HUDEP-2 (cell line): ENCODE results near the gene PDE8B.
"Not testable (repeated sequence)": the region's sequence is repeated elsewhere in the genome, so short reads cannot be mapped to it uniquely, and the experiment has no call there.

Experiments
- DNase-seq, 76 experiments: peaks; one replicate each; lab custom pipeline; 2025; ENCODE audit not compliant: unreplicated experiment in 76 of 76; lab: John Stamatoyannopoulos, UW

PDE8B gene

DNA sequence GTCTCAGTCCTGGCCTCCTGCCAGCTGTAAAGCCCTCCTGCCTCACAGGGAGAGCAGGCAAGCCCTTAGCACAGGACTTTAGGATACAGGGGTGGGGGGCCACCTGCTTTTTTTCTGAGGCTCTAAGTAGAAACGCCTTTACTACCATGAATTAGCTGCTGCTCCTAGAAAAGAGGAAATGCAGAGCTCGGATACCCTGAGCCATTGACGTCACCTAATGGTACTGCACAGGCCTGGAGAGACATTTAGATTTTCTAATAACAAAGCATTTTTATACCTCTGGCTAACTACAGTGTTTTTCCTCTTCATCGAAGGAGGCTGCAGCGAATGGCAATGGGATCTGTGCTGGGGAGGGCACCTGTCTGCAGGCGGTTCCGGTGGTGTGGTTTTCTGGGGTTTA, 144.6 kb downstream of the PDE8B start:
- DNase-seq = no peak

DNA sequence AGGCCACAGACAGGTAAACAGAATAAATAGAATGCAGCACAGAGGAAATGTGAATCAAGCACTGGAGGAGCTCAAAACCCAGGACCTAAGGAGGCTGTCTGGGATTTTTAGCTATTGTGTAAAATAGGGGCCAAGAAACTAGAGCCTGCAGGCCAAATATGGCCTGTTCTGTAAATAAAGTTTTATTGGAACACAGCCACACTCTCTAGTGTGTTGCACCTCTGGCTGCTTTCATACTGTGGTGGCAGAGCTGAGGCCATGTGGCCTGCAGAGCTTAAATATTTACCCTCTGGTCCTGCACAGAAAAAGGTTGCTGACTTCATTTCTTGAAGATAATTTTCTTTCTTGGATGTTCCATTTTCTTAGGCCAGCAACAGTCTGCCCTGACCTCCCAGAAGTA, 145.3 kb downstream of the PDE8B start:
- no peak for DNase-seq

GRCh38 chr5:77356740-77357139, 146.3 kb downstream of the PDE8B start:
- no peak for DNase-seq

DNA sequence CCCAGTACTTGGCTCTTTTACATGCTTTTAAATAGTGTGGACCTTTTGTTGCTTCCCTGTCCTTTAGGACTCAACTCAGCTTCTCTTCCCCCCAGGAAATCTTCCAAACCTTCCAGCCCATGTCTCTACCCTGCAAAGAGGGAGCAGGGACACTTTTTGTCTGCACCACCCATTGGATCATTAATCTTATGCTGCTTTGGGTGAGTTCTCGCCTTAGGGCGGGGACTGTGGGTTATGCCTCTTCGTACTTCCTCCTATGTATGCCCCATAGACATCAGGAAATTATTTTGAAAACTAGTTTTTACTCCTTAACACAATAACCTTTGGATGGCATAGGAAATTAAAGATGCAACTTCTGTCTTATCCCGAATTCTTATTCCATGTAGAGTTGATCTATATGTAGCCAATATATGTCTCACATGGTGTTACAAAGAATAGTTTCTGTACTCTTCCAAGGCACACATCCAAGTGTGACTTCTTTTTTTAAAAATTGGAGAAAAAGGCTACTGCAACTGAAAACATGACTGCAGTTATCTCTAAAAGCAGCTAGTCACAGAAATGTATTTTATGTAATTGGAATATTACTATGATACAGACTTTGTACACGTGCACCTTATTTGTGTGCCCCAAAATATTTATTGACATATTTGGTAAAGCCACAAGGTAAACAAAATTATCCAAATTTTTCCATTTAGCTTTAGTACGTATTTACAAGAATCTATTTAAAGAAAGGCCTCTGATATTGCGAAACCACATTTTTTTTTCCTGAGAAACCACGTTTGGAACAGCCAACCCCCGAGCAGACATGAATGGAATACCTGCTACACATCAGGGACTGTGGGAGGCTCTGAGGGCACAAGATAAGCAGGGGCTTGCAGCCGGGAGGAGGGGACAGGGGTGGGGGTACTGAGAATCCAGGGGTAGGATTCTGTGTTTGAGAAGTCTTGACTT, 148.1 kb downstream of the PDE8B start:
- DNase-seq = no peak

- DNase-seq = no peak
Observed at GRCh38 chr5:77359231-77359630, 148.8 kb downstream of the PDE8B start.

- no peak for DNase-seq
Observed at GRCh38 chr5:77360381-77360780, 149.9 kb downstream of the PDE8B start.

- DNase-seq = no peak
Observed at GRCh38 chr5:77360973-77361372, 150.5 kb downstream of the PDE8B start.

- no peak for DNase-seq
Observed at GRCh38 chr5:77366717-77367500, 156.4 kb downstream of the PDE8B start.

- DNase-seq = no peak
Observed at GRCh38 chr5:77367741-77368140, 157.3 kb downstream of the PDE8B start.

GRCh38 chr5:77368367-77368766, 157.9 kb downstream of the PDE8B start:
- DNase-seq = no peak

DNA sequence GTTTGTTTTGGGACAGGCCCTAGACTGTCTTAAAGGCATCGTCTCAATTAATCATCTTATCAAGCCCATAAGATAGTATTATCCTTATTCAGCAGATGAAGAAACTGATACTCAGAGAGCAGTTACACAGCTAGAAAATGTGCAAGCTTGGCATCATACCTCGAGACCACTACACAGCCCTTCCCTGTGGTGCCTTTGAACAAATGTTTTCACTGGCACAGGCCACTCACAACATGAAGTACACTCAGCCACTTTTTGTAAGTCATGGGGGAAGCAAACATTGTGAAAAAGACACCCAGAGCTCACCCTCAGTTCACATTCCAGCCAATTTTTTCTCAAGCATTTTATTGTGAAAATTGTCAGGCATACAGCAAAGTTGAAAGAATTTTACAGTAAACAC, 159.1 kb downstream of the PDE8B start:
- no peak for DNase-seq

- no peak for DNase-seq
Observed at GRCh38 chr5:77374686-77375085, 164.2 kb downstream of the PDE8B start.

GRCh38 chr5:77376609-77377300, 166.3 kb downstream of the PDE8B start:
- no peak for DNase-seq

GRCh38 chr5:77379558-77380061, 169.1 kb downstream of the PDE8B start:
- no peak for DNase-seq

GRCh38 chr5:77380636-77381035, 170.2 kb downstream of the PDE8B start:
- no peak for DNase-seq

- not testable (repeated sequence) for DNase-seq
Observed at GRCh38 chr5:77383336-77383735, 172.9 kb downstream of the PDE8B start.

GRCh38 chr5:77386340-77386739, 175.9 kb downstream of the PDE8B start:
- not testable (repeated sequence) for DNase-seq

GRCh38 chr5:77389746-77390145, 179.3 kb downstream of the PDE8B start:
- DNase-seq = no peak

GRCh38 chr5:77390221-77390620, 179.7 kb downstream of the PDE8B start:
- peak in 1 of 76 experiments; percentile 3 for DNase-seq

DNA sequence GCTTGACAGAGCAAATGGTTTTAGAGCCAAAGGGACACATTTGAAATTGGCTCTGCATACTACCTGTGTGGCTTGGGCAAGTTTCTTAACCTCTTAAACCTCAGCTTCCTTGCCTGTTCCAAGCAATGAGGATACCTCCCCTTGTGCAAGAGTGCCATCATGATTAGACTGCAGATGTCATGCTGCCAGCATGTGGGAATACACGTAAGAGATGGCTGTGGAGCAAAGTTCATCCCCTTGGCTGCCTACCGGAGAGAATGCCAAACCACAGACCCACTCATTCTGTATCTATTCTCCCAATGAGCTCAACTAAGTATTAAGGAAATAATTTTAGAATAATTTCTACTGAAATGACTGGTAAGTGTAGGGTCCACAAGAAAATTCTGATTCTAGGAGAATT, 180.3 kb downstream of the PDE8B start:
- DNase-seq = no peak

DNA sequence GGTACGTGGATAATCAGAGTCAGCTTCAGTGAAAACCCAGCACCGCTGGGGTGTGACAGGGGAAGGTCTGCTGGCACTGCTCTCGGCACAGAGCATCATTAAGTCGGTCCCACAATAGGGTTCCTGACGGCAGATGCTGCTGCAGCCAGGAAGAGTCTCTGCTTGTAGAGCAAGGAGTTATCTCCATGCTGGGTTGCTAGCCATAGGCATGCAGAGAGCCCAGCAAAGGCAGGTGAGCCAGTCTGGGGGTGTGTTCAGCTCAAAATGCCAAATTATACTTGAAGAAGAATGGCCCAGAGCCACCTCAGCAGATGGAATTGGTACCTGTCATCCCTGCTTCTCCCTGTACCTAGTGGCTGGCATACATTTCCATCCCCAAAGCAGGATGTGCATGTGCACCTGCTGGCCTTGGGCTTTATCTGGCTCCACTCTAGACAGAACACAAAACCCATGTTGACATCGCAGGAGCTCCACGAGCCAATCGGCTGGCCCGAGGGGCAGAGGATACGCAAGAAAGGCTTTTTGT, 180.8 kb downstream of the PDE8B start:
- no peak for DNase-seq
